Mesenchymal stem cell (in vitro differentiated cells and primary cell): ENCODE data around the gene TEX29.

Experiments used
- DNase-seq: peaks from one replicate; pipeline ENCODE4 v3.0.0-alpha.2; 2013
- H2AFZ ChIP-seq: one replicate; pipeline ENCODE4 v1.6.1; 2013; ENCODE audit warnings: low read depth, mild to moderate bottlenecking, control low read depth, inconsistent platforms, low read length, moderate library complexity
- H2AK5ac ChIP-seq: 2 replicates; pipeline ENCODE4 v1.6.1; 2013; ENCODE audit warnings: low read length, moderate library complexity, mild to moderate bottlenecking, inconsistent platforms; ENCODE audit not compliant: severe bottlenecking
- H2BK120ac ChIP-seq: one replicate; pipeline ENCODE4 v1.6.1; 2013; ENCODE audit warnings: low read depth, mild to moderate bottlenecking, inconsistent platforms, low read length, moderate library complexity
- H2BK12ac ChIP-seq, 2 experiments: one replicate each; pipeline ENCODE4 v1.6.1; 2013; ENCODE audit warnings: inconsistent platforms in 2 of 2, low read length in 2 of 2, mild to moderate bottlenecking in 2 of 2, moderate library complexity in 2 of 2, control low read depth in 1 of 2
- H2BK15ac ChIP-seq: one replicate; pipeline ENCODE4 v1.6.1; 2013; ENCODE audit warnings: mild to moderate bottlenecking, low read depth, inconsistent platforms; ENCODE audit not compliant: poor library complexity, severe bottlenecking
- H2BK5ac ChIP-seq: 2 replicates; pipeline ENCODE4 v1.6.1; 2013; ENCODE audit warnings: low read depth, mild to moderate bottlenecking, low read length, control low read depth, inconsistent platforms; ENCODE audit not compliant: poor library complexity, severe bottlenecking
- H3K14ac ChIP-seq, 2 experiments: one replicate each; pipeline ENCODE4 v1.6.1; 2013; ENCODE audit warnings: inconsistent platforms in 2 of 2, low read length in 2 of 2, control low read depth in 1 of 2, mild to moderate bottlenecking in 1 of 2, moderate library complexity in 1 of 2
- H3K18ac ChIP-seq, 2 experiments: one replicate each; pipeline ENCODE4 v1.6.1; 2013; ENCODE audit warnings: inconsistent platforms in 2 of 2, low read length in 2 of 2, control low read depth in 1 of 2, low read depth in 1 of 2, mild to moderate bottlenecking in 1 of 2
- H3K23ac ChIP-seq, 2 experiments: one replicate each; pipeline ENCODE4 v1.6.1; 2013; ENCODE audit warnings: inconsistent platforms in 2 of 2, low read length in 2 of 2, mild to moderate bottlenecking in 2 of 2, moderate library complexity in 2 of 2, control low read depth in 1 of 2
- H3K27ac ChIP-seq: 2 replicates; pipeline ENCODE4 v1.5.1; 2013; ENCODE audit warnings: mild to moderate bottlenecking, moderate library complexity, low read length, control low read depth, inconsistent platforms; ENCODE audit not compliant: poor library complexity, severe bottlenecking
- H3K27me3 ChIP-seq, 2 experiments: 2 replicates each; pipeline versions ENCODE4 v1.6.1 to v1.7.0; 2013; ENCODE audit warnings: low read length in 2 of 2, mild to moderate bottlenecking in 2 of 2, moderate library complexity in 2 of 2, control low read depth in 1 of 2, inconsistent platforms in 1 of 2; ENCODE audit not compliant: control insufficient read depth in 1 of 2, insufficient read depth in 1 of 2
- H3K36me3 ChIP-seq, 2 experiments: 2 replicates each; pipeline versions ENCODE4 v1.6.1 to v1.7.0; 2013; ENCODE audit warnings: low read length in 2 of 2, control low read depth in 1 of 2, inconsistent platforms in 1 of 2, low read depth in 1 of 2, mild to moderate bottlenecking in 1 of 2; ENCODE audit not compliant: insufficient read depth in 2 of 2, control insufficient read depth in 1 of 2
- H3K4ac ChIP-seq, 2 experiments: one replicate each; pipeline ENCODE4 v1.6.1; 2013; ENCODE audit warnings: inconsistent platforms in 2 of 2, low read length in 2 of 2, mild to moderate bottlenecking in 2 of 2, moderate library complexity in 2 of 2, control low read depth in 1 of 2, low read depth in 1 of 2
- H3K4me1 ChIP-seq: 2 replicates; pipeline ENCODE4 v1.6.1; 2013; ENCODE audit warnings: low read depth, low read length, control low read depth; ENCODE audit not compliant: control insufficient read depth, insufficient read depth
- H3K4me2 ChIP-seq: 2 replicates; pipeline ENCODE4 v1.6.1; 2013; ENCODE audit warnings: low read length, mild to moderate bottlenecking, inconsistent platforms; ENCODE audit not compliant: poor library complexity, severe bottlenecking
- H3K4me3 ChIP-seq, 2 experiments: 2 replicates each; pipeline versions ENCODE4 v1.5.1 to v1.7.0; 2013; ENCODE audit warnings: low read length in 2 of 2, mild to moderate bottlenecking in 2 of 2, control low read depth in 1 of 2, low read depth in 1 of 2; ENCODE audit not compliant: insufficient read depth in 1 of 2
- H3K79me1 ChIP-seq: replicated peaks from 2 replicates; pipeline ENCODE4 v1.6.1; 2013; ENCODE audit warnings: mild to moderate bottlenecking, control low read depth, low read length, inconsistent platforms; ENCODE audit not compliant: poor library complexity, severe bottlenecking
- H3K9ac ChIP-seq: 2 replicates; pipeline ENCODE4 v1.7.0; 2013; ENCODE audit warnings: mild to moderate bottlenecking, low read length, moderate library complexity
- H3K9me3 ChIP-seq: 2 replicates; pipeline ENCODE4 v1.7.0; 2013; ENCODE audit warnings: mild to moderate bottlenecking, low read length; ENCODE audit not compliant: control insufficient read depth
- H4K8ac ChIP-seq: one replicate; pipeline ENCODE4 v1.6.1; 2013; ENCODE audit warnings: inconsistent platforms, mild to moderate bottlenecking, low read length, moderate library complexity
- H4K91ac ChIP-seq: one replicate; pipeline ENCODE4 v1.6.1; 2013; ENCODE audit warnings: mild to moderate bottlenecking, low read length, inconsistent platforms
- WGBS: methylation state at CpG from one replicate; pipeline ENCODE4 v1.1.7; 2013; ENCODE audit warnings: mixed read lengths; 5-methylcytosine and 5-hydroxymethylcytosine counted together

The TEX29 gene

GRCh38 chr13:111283457-111283856, 37.0 kb upstream of the TEX29 start:
- 94% methylated on average over 10 of the region's 10 CpGs for WGBS
- H2BK12ac ChIP-seq = no peak overlapping the region
- peaks cover 52% of the 10 kb centered on the region for H3K79me1 ChIP-seq
- no peak overlapping the region for H3K27ac ChIP-seq
- H2BK5ac ChIP-seq = no peak overlapping the region
- H3K9me3 ChIP-seq = no peaks in the 10 kb centered on the region
- no peak overlapping the region for H3K4me2 ChIP-seq
- no peak overlapping the region for H3K4me3 ChIP-seq
- peak overlapping the region; percentile 16 for H4K91ac ChIP-seq
- no peak overlapping the region for H3K4ac ChIP-seq
- no peak overlapping the region for H2AK5ac ChIP-seq
- no peak overlapping the region for H3K9ac ChIP-seq
- H3K14ac ChIP-seq = no peak overlapping the region
- no peak overlapping the region for H3K18ac ChIP-seq
- peaks cover 8% of the 10 kb centered on the region for H3K4me1 ChIP-seq
- no peak overlapping the region for H2BK120ac ChIP-seq
- no peaks in the 10 kb centered on the region for H3K27me3 ChIP-seq
- no peak overlapping the region for H2AFZ ChIP-seq
- no peak overlapping the region for H2BK15ac ChIP-seq
- H3K23ac ChIP-seq = no peak overlapping the region
- DNase-seq = no peak
- peaks cover 60 to 95% of the 10 kb centered on the region in 2 experiments for H3K36me3 ChIP-seq
- H4K8ac ChIP-seq = no peak overlapping the region

DNA sequence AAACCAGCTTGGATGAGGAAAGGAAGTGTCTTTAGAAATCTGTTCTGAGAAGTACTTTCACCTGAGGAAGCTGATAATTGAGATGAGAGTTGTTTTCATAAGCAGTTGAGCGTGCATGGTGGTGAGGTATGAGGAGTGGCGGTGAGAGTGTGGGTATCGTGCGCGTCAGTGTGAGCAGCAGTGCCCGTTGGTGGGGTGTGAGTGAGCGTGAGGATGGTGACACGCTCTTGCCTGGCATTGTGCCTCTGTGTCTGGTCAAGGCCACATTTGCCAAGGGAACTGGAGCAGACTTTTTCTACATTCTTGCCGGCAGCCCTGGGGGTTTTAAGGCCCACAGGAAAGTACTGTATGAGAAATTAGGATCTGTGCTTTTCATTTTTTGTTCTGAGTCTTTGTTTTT, 36.5 kb upstream of the TEX29 start:
- Histone ChIP-seq H3K27me3 (no peaks in the 10 kb centered on the region), H3K27ac (no peak overlapping the region), H3K23ac (no peak overlapping the region), H3K79me1 (peaks cover 48% of the 10 kb centered on the region), H3K9ac (no peak overlapping the region), H3K4me3 (no peak overlapping the region), H2AFZ (no peak overlapping the region), H2BK12ac (no peak overlapping the region), H2AK5ac (no peak overlapping the region), H2BK5ac (no peak overlapping the region), H3K9me3 (no peaks in the 10 kb centered on the region), H4K8ac (no peak overlapping the region), H3K4me1 (peaks cover 8% of the 10 kb centered on the region), H3K4me2 (no peak overlapping the region), H2BK120ac (no peak overlapping the region), H3K14ac (no peak overlapping the region), H4K91ac (no peak overlapping the region), H3K18ac (no peak overlapping the region), H3K36me3 (peaks cover 57 to 93% of the 10 kb centered on the region in 2 experiments), H2BK15ac (no peak overlapping the region), H3K4ac (no peak overlapping the region)
- WGBS = 99% methylated on average over 9 of the region's 9 CpGs
- no peak for DNase-seq

GRCh38 chr13:111284565-111284964, 35.9 kb upstream of the TEX29 start:
- no peaks in the 10 kb centered on the region for H3K27me3 ChIP-seq
- no peak overlapping the region for H3K4ac ChIP-seq
- H3K4me1 ChIP-seq = peaks cover 8% of the 10 kb centered on the region
- no peak overlapping the region for H3K4me2 ChIP-seq
- no peak overlapping the region for H2AK5ac ChIP-seq
- DNase-seq = no peak
- H2BK15ac ChIP-seq = no peak overlapping the region
- H3K9ac ChIP-seq = no peak overlapping the region
- over 99% methylated on average over 13 of the region's 14 CpGs for WGBS
- H3K23ac ChIP-seq = no peak overlapping the region
- no peak overlapping the region for H3K4me3 ChIP-seq
- H4K91ac ChIP-seq = no peak overlapping the region
- H2BK5ac ChIP-seq = no peak overlapping the region
- H3K18ac ChIP-seq = no peak overlapping the region
- no peak overlapping the region for H3K14ac ChIP-seq
- no peak overlapping the region for H3K27ac ChIP-seq
- H4K8ac ChIP-seq = no peak overlapping the region
- no peak overlapping the region for H2AFZ ChIP-seq
- no peak overlapping the region for H2BK120ac ChIP-seq
- H3K79me1 ChIP-seq = peaks cover 47% of the 10 kb centered on the region
- H3K9me3 ChIP-seq = no peaks in the 10 kb centered on the region
- no peak overlapping the region for H2BK12ac ChIP-seq
- peaks cover 56 to 93% of the 10 kb centered on the region in 2 experiments for H3K36me3 ChIP-seq

GRCh38 chr13:111286162-111286561, 34.3 kb upstream of the TEX29 start:
- Histone ChIP-seq H2AK5ac (no peak overlapping the region), H3K4me1 (peaks cover 5% of the 10 kb centered on the region), H3K23ac (no peak overlapping the region), H2AFZ (no peak overlapping the region), H4K91ac (no peak overlapping the region), H3K27me3 (no peaks in the 10 kb centered on the region), H3K9ac (no peak overlapping the region), H3K79me1 (peaks cover 52% of the 10 kb centered on the region), H2BK120ac (no peak overlapping the region), H4K8ac (no peak overlapping the region), H3K27ac (no peak overlapping the region), H3K4me3 (peak overlapping the region in 1 of 2 experiments; percentile 8), H3K36me3 (peaks cover 58 to 95% of the 10 kb centered on the region in 2 experiments), H3K9me3 (no peaks in the 10 kb centered on the region), H3K4me2 (no peak overlapping the region), H2BK15ac (no peak overlapping the region), H3K14ac (no peak overlapping the region), H2BK5ac (no peak overlapping the region), H3K18ac (no peak overlapping the region), H2BK12ac (peak overlapping the region in 1 of 2 experiments; percentile 19), H3K4ac (no peak overlapping the region)
- DNase-seq = no peak
- WGBS = 90% methylated on average over 15 of the region's 15 CpGs
